Fibroblast of skin of scalp (primary cell): ENCODE results near the gene SPG11. TPM values are rescaled to one million over a fixed set of nuclear protein-coding genes. Genes with fewer than 3 reads are reported as not detected.
A peak's percentile ranks its signal among the peaks of the same experiment; 100 is the strongest.
"Not testable (repeated sequence)": the region's sequence is repeated elsewhere in the genome, so short reads cannot be mapped to it uniquely, and the experiment has no call there.

Source experiments
- DNase-seq: peaks from one replicate; pipeline ENCODE4 v3.0.0-alpha.2; 2013
- polyA plus RNA-seq, 2 experiments: library from polyadenylated mRNA; unstranded; fragments of 120-200 nt; gene quantifications; one replicate each; pipeline ENCODE4 v1.2.1, GENCODE V29; 2013; ENCODE audit not compliant: insufficient read length in 2 of 2

Gene SPG11
- polyA plus RNA-seq (2013, experiment 1 of 2; ENCODE audit: insufficient read length): 28.7 TPM
- 33.9 TPM for polyA plus RNA-seq (2013, experiment 2 of 2; ENCODE audit: insufficient read length)

GRCh38 chr15:44663410-44664308, at the start of gene SPG11:
TSS of gene SPG11 (minus strand) at chr15:44663662. CDS start at chr15:44663647, 15 bp downstream.
- DNase-seq: peak; percentile 98

GRCh38 chr15:44712346-44713005, 49.0 kb upstream of the SPG11 start:
- peak; percentile 88 for DNase-seq

GRCh38 chr15:44711743-44712345, 48.4 kb upstream of the SPG11 start:
- peak; percentile 18 for DNase-seq

- peak; percentile 97 for DNase-seq
Observed at GRCh38 chr15:44711096-44711742, 47.8 kb upstream of the SPG11 start, which contains the start of the genes B2M and PATL2. TSS of gene B2M (plus strand) at chr15:44711517. CDS start at chr15:44711547, 30 bp downstream. TSS of gene PATL2 (minus strand) at chr15:44711323. CDS start at chr15:44676490, 34,833 bp downstream.

GRCh38 chr15:44710236-44711095, 47.0 kb upstream of the SPG11 start:
- peak; percentile 17 for DNase-seq

- DNase-seq: no peak
Observed at GRCh38 chr15:44706946-44707636, 43.6 kb upstream of the SPG11 start.

GRCh38 chr15:44706401-44706800, 42.9 kb upstream of the SPG11 start:
- no peak for DNase-seq

GRCh38 chr15:44705986-44706385, 42.5 kb upstream of the SPG11 start:
- no peak for DNase-seq

- not testable (repeated sequence) for DNase-seq
Observed at GRCh38 chr15:44700676-44701075, 37.2 kb upstream of the SPG11 start.

- DNase-seq: no peak
Observed at GRCh38 chr15:44698641-44699040, 35.2 kb upstream of the SPG11 start.

GRCh38 chr15:44697014-44697413, 33.6 kb upstream of the SPG11 start:
- no peak for DNase-seq

GRCh38 chr15:44695294-44695693, 31.8 kb upstream of the SPG11 start:
- DNase-seq: no peak

GRCh38 chr15:44694416-44694815, 31.0 kb upstream of the SPG11 start:
- peak; percentile 10 for DNase-seq

- DNase-seq: no peak
Observed at GRCh38 chr15:44692659-44693058, 29.2 kb upstream of the SPG11 start.

- not testable (repeated sequence) for DNase-seq
Observed at GRCh38 chr15:44690245-44690644, 26.8 kb upstream of the SPG11 start.

- DNase-seq: not testable (repeated sequence)
Observed at GRCh38 chr15:44689318-44689717, 25.9 kb upstream of the SPG11 start.

GRCh38 chr15:44682809-44683682, 19.6 kb upstream of the SPG11 start:
- DNase-seq: peak; percentile 4

GRCh38 chr15:44682211-44682610, 18.7 kb upstream of the SPG11 start:
- no peak for DNase-seq

GRCh38 chr15:44676676-44677075, 13.2 kb upstream of the SPG11 start:
- DNase-seq: no peak

- DNase-seq: no peak
Observed at GRCh38 chr15:44675911-44676310, 12.4 kb upstream of the SPG11 start.
